Sigmoid colon (tissue), 4 donors: Measurements from ENCODE around the gene GUCA1A.

ENCODE experiments used
- EP300 ChIP-seq, 4 donors: sonication (generic); formaldehyde crosslinking; IDR thresholded peaks; one replicate each; pipeline ENCODE4 v1.6.1; 2017; ENCODE audit warnings: antibody characterized with exemption in 4 of 4
- POLR2A ChIP-seq, 2 donors: fragments of 450-650 bp; IDR thresholded peaks; one replicate each; pipeline ENCODE4 v1.6.1; 2016; ENCODE audit warnings: antibody characterized with exemption in 2 of 2, mild to moderate bottlenecking in 2 of 2, moderate library complexity in 2 of 2
- POLR2AphosphoS5 ChIP-seq, 4 donors: sonication (generic); formaldehyde crosslinking; IDR thresholded peaks; one replicate each; pipeline ENCODE4 v1.6.1; 2017; ENCODE audit warnings: antibody characterized with exemption in 4 of 4
- TF ChIP-seq, protein P1 (sequence below), 4 experiments: fragments of 450-650 bp in 3 of 4; fragments of 200-600 bp in 1 of 4; IDR thresholded peaks; one replicate each; pipeline ENCODE4 v1.5.1; 2016 to 2019; ENCODE audit warnings: antibody characterized with exemption in 4 of 4, mild to moderate bottlenecking in 3 of 4, moderate library complexity in 2 of 4

DNA sequence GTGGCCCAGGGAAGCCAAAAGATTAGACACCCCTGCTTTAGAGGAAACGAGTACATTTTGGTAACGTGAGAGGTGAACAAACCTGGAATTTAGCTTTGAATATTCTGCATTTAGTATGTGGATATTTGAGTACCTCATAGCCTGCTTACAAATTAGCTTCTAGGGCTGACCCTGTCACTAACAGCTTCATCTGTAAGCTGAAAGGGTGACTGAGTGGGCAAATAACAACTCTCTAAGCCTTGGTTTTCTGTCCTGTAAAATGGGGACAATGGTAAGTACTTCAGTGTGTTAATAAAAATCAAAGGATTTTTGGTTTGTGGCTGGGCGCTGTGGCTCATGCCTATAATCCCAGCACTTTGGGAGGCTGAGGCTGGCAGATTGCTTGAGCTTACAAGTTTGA lies 30.0 kb downstream of the GUCA1A start:
- TF ChIP-seq, protein P1, sequence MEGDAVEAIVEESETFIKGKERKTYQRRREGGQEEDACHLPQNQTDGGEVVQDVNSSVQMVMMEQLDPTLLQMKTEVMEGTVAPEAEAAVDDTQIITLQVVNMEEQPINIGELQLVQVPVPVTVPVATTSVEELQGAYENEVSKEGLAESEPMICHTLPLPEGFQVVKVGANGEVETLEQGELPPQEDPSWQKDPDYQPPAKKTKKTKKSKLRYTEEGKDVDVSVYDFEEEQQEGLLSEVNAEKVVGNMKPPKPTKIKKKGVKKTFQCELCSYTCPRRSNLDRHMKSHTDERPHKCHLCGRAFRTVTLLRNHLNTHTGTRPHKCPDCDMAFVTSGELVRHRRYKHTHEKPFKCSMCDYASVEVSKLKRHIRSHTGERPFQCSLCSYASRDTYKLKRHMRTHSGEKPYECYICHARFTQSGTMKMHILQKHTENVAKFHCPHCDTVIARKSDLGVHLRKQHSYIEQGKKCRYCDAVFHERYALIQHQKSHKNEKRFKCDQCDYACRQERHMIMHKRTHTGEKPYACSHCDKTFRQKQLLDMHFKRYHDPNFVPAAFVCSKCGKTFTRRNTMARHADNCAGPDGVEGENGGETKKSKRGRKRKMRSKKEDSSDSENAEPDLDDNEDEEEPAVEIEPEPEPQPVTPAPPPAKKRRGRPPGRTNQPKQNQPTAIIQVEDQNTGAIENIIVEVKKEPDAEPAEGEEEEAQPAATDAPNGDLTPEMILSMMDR (IDR thresholded peaks at IDR 0.05), result no peak
- TF ChIP-seq POLR2A (IDR thresholded peaks at IDR 0.05) (no peak), POLR2AphosphoS5 (IDR thresholded peaks at IDR 0.05) (no peak), EP300 (IDR thresholded peaks at IDR 0.05) (no peak)
